CD4-positive, CD25-positive, alpha-beta regulatory T cell (primary cell): Measurements from ENCODE around the gene PDSS2. TPM values are rescaled to one million over a fixed set of nuclear protein-coding genes. Genes with fewer than 3 reads are reported as not detected.
A peak's percentile ranks its signal among the peaks of the same experiment; 100 is the strongest.

Experiments used
- ATAC-seq, 2 donors: fragments of 150-1000 bp; cut with Tn5 transposase; one replicate each; pipeline ENCODE4 v1.10.0; 2021; ENCODE audit warnings: low read depth in 2 of 2, moderate number of reproducible peaks in 2 of 2, moderate library complexity in 1 of 2
- DNase-seq, 3 donors: peaks; one replicate each; pipeline versions ENCODE4 v3.0.0 to v3.0.0-alpha.2; 2012 to 2022; ENCODE audit warnings: mixed read lengths in 1 of 3
- H3K27ac ChIP-seq: one replicate; pipeline ENCODE4 v1.7.0; 2013; ENCODE audit warnings: mild to moderate bottlenecking, low read length; ENCODE audit not compliant: insufficient read depth, poor library complexity, severe bottlenecking
- H3K27me3 ChIP-seq: one replicate; pipeline ENCODE4 v1.7.0; 2013; ENCODE audit warnings: low read length; ENCODE audit not compliant: control insufficient read depth, insufficient read depth
- H3K36me3 ChIP-seq: one replicate; pipeline ENCODE4 v1.7.0; 2013; ENCODE audit warnings: mild to moderate bottlenecking, low read length, moderate library complexity; ENCODE audit not compliant: control insufficient read depth, insufficient read depth
- H3K4me1 ChIP-seq: 2 replicates; pipeline ENCODE4 v1.7.0; 2013; ENCODE audit warnings: mild to moderate bottlenecking, low read length; ENCODE audit not compliant: insufficient read depth, control insufficient read depth, poor library complexity, severe bottlenecking
- H3K4me3 ChIP-seq: one replicate; pipeline ENCODE4 v1.7.0; 2013; ENCODE audit warnings: low read depth, mild to moderate bottlenecking, low read length, moderate library complexity
- H3K9me3 ChIP-seq, 2 experiments: 1 replicate in 1 of 2; 2 replicates in 1 of 2; pipeline ENCODE4 v1.7.0; 2013; ENCODE audit warnings: low read length in 2 of 2, mild to moderate bottlenecking in 1 of 2, moderate library complexity in 1 of 2; ENCODE audit not compliant: control insufficient read depth in 2 of 2
- H3K27ac Mint-ChIP-seq, 3 donors: one replicate each; pipeline ENCODE4 v1.8.0; 2020 to 2022; ENCODE audit warnings: mild to moderate bottlenecking in 3 of 3, mixed read lengths in 3 of 3, moderate library complexity in 2 of 3
- H3K27me3 Mint-ChIP-seq: one replicate; pipeline ENCODE4 v1.8.0; 2022; ENCODE audit warnings: mild to moderate bottlenecking, mixed read lengths
- H3K36me3 Mint-ChIP-seq: one replicate; pipeline ENCODE4 v1.8.0; 2020; ENCODE audit warnings: mixed read lengths
- H3K4me1 Mint-ChIP-seq, 4 donors: one replicate each; pipeline ENCODE4 v1.8.0; 2020 to 2022; ENCODE audit warnings: mixed read lengths in 4 of 4, mild to moderate bottlenecking in 1 of 4
- H3K4me3 Mint-ChIP-seq, 4 donors: one replicate each; pipeline ENCODE4 v1.8.0; 2020 to 2022; ENCODE audit warnings: mild to moderate bottlenecking in 4 of 4, mixed read lengths in 4 of 4, moderate library complexity in 3 of 4
- H3K9me3 Mint-ChIP-seq, 7 donors: one replicate each; pipeline ENCODE4 v1.8.0; 2020 to 2022; ENCODE audit warnings: mixed read lengths in 7 of 7, mild to moderate bottlenecking in 3 of 7, moderate library complexity in 2 of 7
- polyA plus RNA-seq, 4 donors: library from polyadenylated mRNA; unstranded; fragments of 300-500 nt; fragmentation: Illumina TruSeq; gene quantifications; one replicate each; pipeline ENCODE4 v1.2.3, GENCODE V29; 2021
- total RNA-seq: library from RNA; stranded (reverse); gene quantifications from one replicate; pipeline ENCODE4 v1.2.3, GENCODE V29; 2022

PDSS2 gene
- total and polyA plus RNA-seq, 5 donors from 2014 or later: 11.6 to 18.8 (median 15.1) TPM

- ATAC-seq (no peak), DNase-seq (no peak)
- H3K4me1 ChIP-seq: no peaks in the 10 kb centered on the region
- Mint-ChIP-seq H3K4me3 (no peak overlapping the region), H3K9me3 (peaks cover 4 to 27% (median 15%) of the 10 kb centered on the region in 7 donors), H3K36me3 (peaks cover 49% of the 10 kb centered on the region), H3K4me1 (peaks cover 0 to 7% (median 0%) of the 10 kb centered on the region in 4 donors), H3K27me3 (no peaks in the 10 kb centered on the region), H3K27ac (no peak overlapping the region)
- peaks cover 30 to 36% of the 10 kb centered on the region in 2 experiments for H3K9me3 ChIP-seq
- no peaks in the 10 kb centered on the region for H3K36me3 ChIP-seq
- no peak overlapping the region for H3K27ac ChIP-seq
- no peaks in the 10 kb centered on the region for H3K27me3 ChIP-seq
- no peak overlapping the region for H3K4me3 ChIP-seq
Measured at GRCh38 chr6:107396211-107396610, 63.2 kb downstream of the PDSS2 start.

- no peak overlapping the region for H3K27ac Mint-ChIP-seq
- Histone ChIP-seq H3K4me3 (no peak overlapping the region), H3K9me3 (peaks cover 24 to 30% of the 10 kb centered on the region in 2 experiments), H3K27me3 (no peaks in the 10 kb centered on the region), H3K4me1 (no peaks in the 10 kb centered on the region), H3K36me3 (no peaks in the 10 kb centered on the region), H3K27ac (no peak overlapping the region)
- ATAC-seq (no peak), DNase-seq (no peak)
- H3K27me3 Mint-ChIP-seq: no peaks in the 10 kb centered on the region
- peaks cover 32% of the 10 kb centered on the region for H3K36me3 Mint-ChIP-seq
- H3K4me1 Mint-ChIP-seq: peaks cover 5 to 10% (median 6%) of the 10 kb centered on the region in 4 donors
- no peak overlapping the region for H3K4me3 Mint-ChIP-seq
- peaks cover 3 to 22% (median 12%) of the 10 kb centered on the region in 7 donors for H3K9me3 Mint-ChIP-seq
Measured at GRCh38 chr6:107392069-107392468, 67.3 kb downstream of the PDSS2 start.

GRCh38 chr6:107390685-107391435 lies 68.5 kb downstream of the PDSS2 start:
- Mint-ChIP-seq H3K9me3 (peaks cover 0 to 16% (median 7%) of the 10 kb centered on the region in 7 donors), H3K4me1 (peaks cover 5 to 11% (median 9%) of the 10 kb centered on the region in 4 donors), H3K27me3 (no peaks in the 10 kb centered on the region), H3K27ac (no peak overlapping the region), H3K36me3 (peaks cover 24% of the 10 kb centered on the region), H3K4me3 (no peak overlapping the region)
- H3K27ac ChIP-seq: no peak overlapping the region
- peaks cover 24% of the 10 kb centered on the region in 2 experiments for H3K9me3 ChIP-seq
- DNase-seq (no peak), ATAC-seq (no peak)
- H3K36me3 ChIP-seq: no peaks in the 10 kb centered on the region
- no peak overlapping the region for H3K4me3 ChIP-seq
- no peaks in the 10 kb centered on the region for H3K4me1 ChIP-seq
- H3K27me3 ChIP-seq: no peaks in the 10 kb centered on the region

GRCh38 chr6:107390056-107390455 lies 69.3 kb downstream of the PDSS2 start:
- Mint-ChIP-seq H3K4me1 (peaks cover 5 to 11% (median 9%) of the 10 kb centered on the region in 4 donors), H3K9me3 (peaks cover 0 to 15% (median 7%) of the 10 kb centered on the region in 7 donors), H3K27ac (no peak overlapping the region), H3K4me3 (no peak overlapping the region), H3K36me3 (peaks cover 20% of the 10 kb centered on the region), H3K27me3 (no peaks in the 10 kb centered on the region)
- no peak for ATAC-seq
- Histone ChIP-seq H3K27me3 (no peaks in the 10 kb centered on the region), H3K4me1 (no peaks in the 10 kb centered on the region), H3K36me3 (no peaks in the 10 kb centered on the region), H3K27ac (no peak overlapping the region), H3K9me3 (peaks cover 17 to 22% of the 10 kb centered on the region in 2 experiments), H3K4me3 (no peak overlapping the region)
- DNase-seq: no peak

- H3K4me3 Mint-ChIP-seq: no peak overlapping the region
- peaks cover 0 to 5% (median 0%) of the 10 kb centered on the region in 7 donors for H3K9me3 Mint-ChIP-seq
- Histone ChIP-seq H3K4me1 (no peaks in the 10 kb centered on the region), H3K9me3 (no peaks in the 10 kb centered on the region), H3K27ac (no peak overlapping the region), H3K36me3 (no peaks in the 10 kb centered on the region), H3K27me3 (no peaks in the 10 kb centered on the region), H3K4me3 (no peak overlapping the region)
- DNase-seq (no peak), ATAC-seq (no peak)
- H3K4me1 Mint-ChIP-seq: peaks cover 5 to 11% (median 10%) of the 10 kb centered on the region in 4 donors
- peak overlapping the region in 1 of 3 donors; percentile 44 for H3K27ac Mint-ChIP-seq
- no peaks in the 10 kb centered on the region for H3K27me3 Mint-ChIP-seq
- peaks cover 10% of the 10 kb centered on the region for H3K36me3 Mint-ChIP-seq
Measured at GRCh38 chr6:107386904-107387303, 72.5 kb downstream of the PDSS2 start.

GRCh38 chr6:107386340-107386739 lies 73.0 kb downstream of the PDSS2 start:
- H3K36me3 Mint-ChIP-seq: peaks cover 10% of the 10 kb centered on the region
- DNase-seq (no peak), ATAC-seq (no peak)
- no peaks in the 10 kb centered on the region for H3K9me3 ChIP-seq
- no peak overlapping the region for H3K4me3 ChIP-seq
- H3K36me3 ChIP-seq: no peaks in the 10 kb centered on the region
- H3K9me3 Mint-ChIP-seq: peaks cover 0 to 5% (median 0%) of the 10 kb centered on the region in 7 donors
- no peak overlapping the region for H3K27ac Mint-ChIP-seq
- H3K4me1 ChIP-seq: no peaks in the 10 kb centered on the region
- H3K27ac ChIP-seq: no peak overlapping the region
- H3K27me3 Mint-ChIP-seq: no peaks in the 10 kb centered on the region
- H3K4me3 Mint-ChIP-seq: no peak overlapping the region
- H3K27me3 ChIP-seq: no peaks in the 10 kb centered on the region
- H3K4me1 Mint-ChIP-seq: peaks cover 5 to 11% (median 10%) of the 10 kb centered on the region in 4 donors

GRCh38 chr6:107383705-107384104 lies 75.7 kb downstream of the PDSS2 start:
- H3K27me3 Mint-ChIP-seq: no peaks in the 10 kb centered on the region
- H3K9me3 ChIP-seq: no peaks in the 10 kb centered on the region
- ATAC-seq: no peak

GRCh38 chr6:107374264-107374663 lies 85.1 kb downstream of the PDSS2 start:
- Mint-ChIP-seq H3K9me3 (peaks cover 0 to 4% (median under 1%) of the 10 kb centered on the region in 7 donors), H3K27me3 (no peaks in the 10 kb centered on the region), H3K4me3 (no peak overlapping the region), H3K4me1 (peaks cover 0 to 13% (median 6%) of the 10 kb centered on the region in 4 donors), H3K27ac (no peak overlapping the region), H3K36me3 (no peaks in the 10 kb centered on the region)
- no peaks in the 10 kb centered on the region for H3K4me1 ChIP-seq
- H3K27me3 ChIP-seq: no peaks in the 10 kb centered on the region
- H3K27ac ChIP-seq: no peak overlapping the region
- H3K4me3 ChIP-seq: no peak overlapping the region
- H3K9me3 ChIP-seq: no peaks in the 10 kb centered on the region
- ATAC-seq (no peak), DNase-seq (no peak)
- H3K36me3 ChIP-seq: no peaks in the 10 kb centered on the region

More at GRCh38 chr6:107383705-107384104, 75.7 kb downstream of the PDSS2 start:
- H3K4me3 ChIP-seq: no peak overlapping the region
- no peak overlapping the region for H3K27ac ChIP-seq
- no peak overlapping the region for H3K27ac Mint-ChIP-seq
- H3K9me3 Mint-ChIP-seq: peaks cover 0 to 4% (median 0%) of the 10 kb centered on the region in 7 donors
- no peak overlapping the region for H3K4me3 Mint-ChIP-seq
- DNase-seq: no peak
- H3K4me1 Mint-ChIP-seq: peaks cover under 1 to 11% (median 7%) of the 10 kb centered on the region in 4 donors
- H3K4me1 ChIP-seq: no peaks in the 10 kb centered on the region
- H3K36me3 ChIP-seq: no peaks in the 10 kb centered on the region
- peaks cover 3% of the 10 kb centered on the region for H3K36me3 Mint-ChIP-seq
- H3K27me3 ChIP-seq: no peaks in the 10 kb centered on the region
